Hematopoietic multipotent progenitor cell treated with erythropoietin and hydrocortisone succinate and interleukin-3 and kit ligand, for 15 days (in vitro differentiated cells): ENCODE results near the gene INPP4B.

Source experiments
- DNase-seq: peaks from one replicate; pipeline ENCODE4 v3.0.0-alpha.2; 2015; ENCODE audit warnings: low spot score

INPP4B gene

DNA sequence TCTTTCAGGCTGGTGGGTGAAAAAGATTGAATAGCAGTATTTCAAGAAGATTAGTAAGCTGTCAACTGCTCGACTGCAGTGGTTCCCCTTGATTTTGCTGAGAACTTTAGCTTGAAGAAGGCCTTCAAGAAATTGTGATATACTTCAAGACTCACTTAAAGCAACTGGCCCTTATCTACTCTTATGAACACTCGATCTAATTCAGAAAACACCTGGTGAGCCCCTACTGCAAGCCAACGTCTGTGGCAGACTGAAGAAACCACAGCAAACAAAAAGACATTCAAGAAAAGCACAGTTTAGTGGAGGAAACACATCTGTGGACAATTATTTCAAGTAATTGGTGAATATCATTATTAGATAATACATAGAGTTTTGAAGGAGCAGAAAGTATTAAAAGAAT, 119.0 kb downstream of the INPP4B start:
- DNase-seq: no peak

DNA sequence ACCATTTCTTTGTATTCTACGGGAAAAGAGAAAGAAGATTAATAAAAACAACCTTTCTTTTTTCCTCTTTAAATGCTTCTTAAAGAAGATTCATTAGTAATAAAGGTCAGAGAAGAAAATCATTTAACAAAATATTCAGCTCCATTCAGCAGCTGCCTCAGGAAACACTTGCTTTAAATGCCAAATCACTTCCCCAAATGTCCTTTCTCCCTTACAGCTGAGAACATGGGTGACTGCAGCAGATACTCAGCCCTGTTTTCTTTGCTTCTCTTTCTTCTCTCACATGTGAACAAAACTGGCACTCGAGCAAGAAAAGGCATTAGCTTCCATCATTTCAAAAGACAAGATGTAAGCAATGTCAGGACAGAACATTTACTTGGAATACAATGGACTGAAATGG, 120.2 kb downstream of the INPP4B start:
- DNase-seq: no peak

DNA sequence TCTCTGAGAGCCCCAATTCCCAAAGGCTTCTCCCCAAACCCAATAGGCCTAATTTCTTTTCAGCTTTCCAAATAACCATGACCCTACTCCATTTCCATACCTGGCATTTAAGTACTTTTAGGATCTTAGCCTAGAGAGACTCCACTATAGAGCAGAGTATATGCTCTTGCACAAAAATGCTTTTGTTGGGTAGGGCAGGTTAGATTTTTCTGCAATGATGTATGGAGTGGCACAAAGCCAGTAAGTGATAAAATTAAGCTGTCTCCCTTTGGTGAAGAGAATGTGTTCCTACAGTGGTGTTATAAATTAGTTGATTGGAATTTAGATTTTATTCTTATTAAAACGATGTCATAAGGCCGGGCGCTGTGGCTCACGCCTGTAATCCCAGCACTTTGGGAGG, 124.9 kb downstream of the INPP4B start:
- no peak for DNase-seq

GRCh38 chr4:142719854-142720541, 126.1 kb downstream of the INPP4B start:
- DNase-seq: no peak

- DNase-seq: no peak
Measured at GRCh38 chr4:142718981-142719380, 127.1 kb downstream of the INPP4B start.

DNA sequence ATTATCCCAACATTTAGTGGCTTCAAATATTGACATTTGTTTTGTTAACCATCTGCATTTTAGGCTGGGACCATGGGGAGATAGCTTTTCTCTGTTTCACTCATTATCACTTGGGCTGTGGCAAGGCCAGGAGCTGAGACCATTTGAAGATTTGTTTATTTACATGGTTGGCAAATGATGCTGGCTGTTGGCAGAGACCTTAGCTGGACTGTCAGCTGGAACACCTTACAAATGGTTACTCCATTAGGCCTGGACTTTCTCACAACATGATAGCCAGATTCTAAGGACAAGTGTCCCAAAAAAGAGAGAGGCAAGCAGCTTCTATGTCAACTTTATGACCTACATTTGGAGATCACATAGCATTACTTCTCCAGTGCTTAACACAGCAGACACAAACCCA, 130.4 kb downstream of the INPP4B start:
- no peak for DNase-seq

DNA sequence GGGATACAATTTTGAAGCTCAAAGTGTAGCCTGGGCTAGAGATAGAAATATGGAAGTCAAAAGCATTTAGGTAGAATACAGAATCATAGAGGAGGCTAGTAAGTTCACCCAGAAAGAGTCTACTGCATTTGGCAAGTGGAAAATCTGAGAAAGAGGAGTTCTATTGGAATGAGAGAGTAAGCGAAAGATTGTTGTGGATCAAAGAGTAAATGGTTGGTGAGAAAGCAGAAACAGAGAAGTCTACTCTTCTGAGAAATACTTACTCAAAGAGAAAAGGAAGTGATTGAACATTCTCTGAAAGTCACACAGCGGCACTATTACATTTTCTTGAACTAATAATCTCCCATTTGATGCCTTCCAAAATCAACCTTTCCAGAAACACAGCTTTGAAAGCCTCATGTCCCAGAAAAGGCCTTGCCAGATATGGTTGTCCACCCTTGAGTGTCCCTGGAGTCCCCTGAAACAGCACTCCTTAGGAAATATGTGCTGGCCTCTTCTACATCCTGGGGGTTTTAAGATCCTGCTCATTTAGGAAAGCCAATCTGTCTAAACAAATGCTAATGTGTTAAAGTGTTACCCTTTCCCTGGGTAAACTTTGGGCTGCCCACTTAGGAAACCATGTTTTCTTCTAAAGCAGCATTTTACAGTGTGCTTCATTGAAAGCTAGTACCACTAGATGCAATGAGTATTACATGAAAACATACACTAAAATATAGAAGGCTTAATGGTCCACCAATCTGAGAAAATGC, 132.6 kb downstream of the INPP4B start:
- no peak for DNase-seq

DNA sequence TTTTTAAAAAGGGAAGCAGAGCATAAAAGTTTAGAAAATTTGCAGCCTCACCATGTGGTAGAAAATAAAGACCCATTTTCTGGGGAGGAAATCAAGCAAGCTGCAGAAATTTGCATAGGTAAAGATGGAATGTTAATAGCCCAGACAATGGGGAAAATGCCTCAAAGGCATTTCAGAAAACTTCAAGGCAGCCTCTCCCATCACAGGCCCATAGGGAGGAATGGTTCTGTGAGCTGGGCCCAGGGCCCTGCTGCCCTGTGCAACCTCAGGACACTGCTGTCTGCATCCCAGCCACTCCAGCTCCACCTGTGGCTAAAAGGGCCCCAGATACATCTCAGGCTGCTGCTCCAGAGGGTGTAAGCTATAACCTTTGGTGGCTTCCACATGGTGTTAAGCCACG, 137.9 kb downstream of the INPP4B start:
- DNase-seq: no peak

GRCh38 chr4:142707401-142707800, 138.7 kb downstream of the INPP4B start:
- DNase-seq: no peak

- DNase-seq: no peak
Measured at GRCh38 chr4:142706381-142706780, 139.7 kb downstream of the INPP4B start.

- no peak for DNase-seq
Measured at GRCh38 chr4:142705820-142706219, 140.3 kb downstream of the INPP4B start.

DNA sequence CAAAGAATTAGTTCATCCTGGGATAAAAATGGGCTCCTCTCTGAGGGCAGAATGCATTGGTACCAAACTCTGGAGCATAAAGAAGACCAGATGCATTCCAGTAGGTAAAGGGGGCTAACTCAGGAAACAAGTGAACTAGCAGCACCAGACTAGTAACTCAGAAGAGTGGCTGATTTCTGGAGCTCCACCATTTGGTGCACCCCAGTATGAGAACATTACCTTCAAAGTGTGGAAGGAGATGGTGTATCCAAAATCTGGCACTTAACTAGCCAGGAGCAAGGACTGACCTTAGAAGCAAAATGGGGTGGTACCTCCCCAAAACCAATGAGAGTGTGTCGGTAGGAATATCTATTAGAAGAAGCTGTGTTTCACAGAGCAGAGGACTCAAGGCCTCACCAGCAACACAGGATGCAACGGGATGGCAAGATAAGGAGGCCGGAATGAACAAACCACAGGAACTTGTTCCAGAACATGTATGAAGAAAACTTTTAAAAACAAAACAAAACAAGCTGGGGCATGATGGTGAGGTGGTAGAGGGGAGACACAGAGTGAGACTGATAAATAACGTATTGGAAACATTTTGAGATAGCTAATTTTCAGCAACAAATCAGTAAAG, 142.3 kb downstream of the INPP4B start:
- no peak for DNase-seq

DNA sequence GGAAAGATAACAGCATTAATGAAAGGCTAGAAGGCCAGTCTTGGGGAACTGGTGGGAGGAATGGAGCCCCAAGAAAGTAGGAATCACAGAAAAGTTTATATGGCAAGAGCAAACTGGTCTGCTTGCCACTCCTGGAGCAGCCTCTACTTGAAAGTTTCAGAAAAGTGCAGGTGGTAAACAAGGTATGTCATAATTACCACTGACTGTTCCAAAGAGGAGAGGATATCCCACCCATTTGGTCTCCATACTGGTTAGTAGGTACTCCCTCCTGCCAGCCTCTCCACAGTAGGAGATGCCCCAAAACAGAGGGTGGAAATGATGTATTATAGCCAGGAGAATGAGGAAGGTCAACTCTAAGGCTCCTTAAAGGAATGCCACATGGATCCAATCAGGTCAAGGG, 145.1 kb downstream of the INPP4B start:
- no peak for DNase-seq

GRCh38 chr4:142700531-142700930, 145.6 kb downstream of the INPP4B start:
- no peak for DNase-seq

- DNase-seq: no peak
Measured at GRCh38 chr4:142698552-142698951, 147.5 kb downstream of the INPP4B start.

DNA sequence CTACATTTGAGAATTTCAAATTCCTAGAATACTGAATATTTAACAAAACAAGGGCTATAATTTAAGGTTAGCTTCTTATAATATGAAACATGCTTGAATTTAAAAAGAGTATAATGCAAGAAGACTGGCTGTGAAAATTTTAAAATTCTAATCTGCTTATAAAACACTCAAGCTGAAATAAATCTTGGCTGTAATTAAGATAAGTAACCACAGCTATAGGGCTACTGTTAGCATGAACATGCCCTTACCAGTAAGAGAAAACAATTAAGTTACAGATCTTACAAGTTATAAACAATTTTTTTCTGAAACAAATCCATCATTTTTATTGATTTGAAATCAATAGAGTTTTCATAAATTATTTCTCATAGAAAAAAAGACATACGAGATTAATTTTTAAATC, 148.2 kb downstream of the INPP4B start:
- DNase-seq: no peak

DNA sequence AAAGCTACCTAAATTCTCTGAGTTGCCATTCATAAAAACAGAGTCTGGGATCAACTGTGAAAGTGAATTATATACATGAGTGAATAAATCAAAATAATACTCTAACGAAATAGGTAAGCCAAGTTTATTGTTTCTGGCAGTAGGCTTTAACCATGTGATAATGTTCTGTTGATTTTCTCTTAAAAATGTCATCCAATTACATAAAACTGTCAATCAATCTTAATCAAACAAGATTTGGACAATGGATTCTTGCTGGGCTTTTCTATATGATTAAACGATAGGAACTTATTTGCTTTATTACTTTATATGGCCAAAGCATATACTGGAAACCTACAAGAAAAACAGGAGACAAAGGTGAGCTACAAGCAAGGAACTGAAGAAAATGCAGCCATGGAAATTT, 148.8 kb downstream of the INPP4B start:
- no peak for DNase-seq

GRCh38 chr4:142696334-142697122, 149.6 kb downstream of the INPP4B start:
- no peak for DNase-seq

GRCh38 chr4:142690406-142691163, 155.5 kb downstream of the INPP4B start:
- no peak for DNase-seq

DNA sequence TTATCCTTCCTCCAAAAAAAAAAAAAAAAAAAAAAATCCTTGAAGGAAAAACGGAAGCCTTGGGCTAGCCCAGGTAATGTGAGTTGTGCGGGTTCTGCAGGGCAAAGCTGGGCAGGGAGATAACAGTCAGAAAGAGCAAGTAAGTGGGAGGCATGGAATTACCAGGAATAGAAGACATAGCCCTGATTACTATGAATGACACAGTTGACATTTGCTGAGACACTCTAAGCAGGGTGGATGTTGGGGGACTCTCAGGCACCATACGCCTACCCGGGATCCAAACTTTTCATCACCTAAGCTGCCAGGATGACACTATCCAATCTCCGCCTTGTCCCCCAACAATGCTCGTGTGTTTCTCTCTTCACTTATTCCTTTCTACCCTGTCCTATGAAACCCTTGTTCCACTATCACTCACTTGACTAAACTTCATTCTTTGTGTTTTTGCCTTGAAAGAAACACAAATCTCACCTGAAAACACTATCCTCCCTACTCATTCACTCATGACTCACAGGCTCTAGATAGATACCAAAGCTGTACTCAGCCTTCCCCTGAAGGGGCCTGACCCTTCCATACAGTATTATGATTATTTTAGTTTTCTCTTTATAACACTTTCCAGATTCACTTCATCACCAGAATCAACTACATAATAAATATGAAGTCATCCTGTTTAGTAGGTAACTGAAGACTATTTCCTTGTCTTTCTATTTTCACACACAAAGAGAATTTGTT, 158.4 kb downstream of the INPP4B start:
- DNase-seq: no peak

DNA sequence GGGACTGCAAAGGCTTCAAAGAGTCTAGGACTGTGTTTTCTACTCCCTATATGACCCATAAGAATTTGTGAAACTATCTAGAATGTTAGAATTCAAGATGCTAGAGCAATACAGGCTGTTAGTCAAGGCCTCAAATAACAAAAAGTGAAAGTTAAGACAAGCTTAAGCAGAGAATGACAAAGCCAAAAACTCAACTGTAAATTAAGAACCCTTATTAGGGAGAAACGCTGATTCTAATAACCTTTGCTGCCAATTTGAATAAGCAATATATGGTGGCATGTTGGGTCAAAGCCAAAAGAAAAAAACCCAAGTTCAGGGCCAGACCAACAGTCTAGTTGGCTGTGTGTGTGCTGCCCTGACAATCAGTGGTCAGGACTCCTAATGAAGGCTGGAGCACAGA, 160.0 kb downstream of the INPP4B start:
- no peak for DNase-seq
